Measurements from ENCODE around the gene TSPAN18.

The TSPAN18 gene

DNA sequence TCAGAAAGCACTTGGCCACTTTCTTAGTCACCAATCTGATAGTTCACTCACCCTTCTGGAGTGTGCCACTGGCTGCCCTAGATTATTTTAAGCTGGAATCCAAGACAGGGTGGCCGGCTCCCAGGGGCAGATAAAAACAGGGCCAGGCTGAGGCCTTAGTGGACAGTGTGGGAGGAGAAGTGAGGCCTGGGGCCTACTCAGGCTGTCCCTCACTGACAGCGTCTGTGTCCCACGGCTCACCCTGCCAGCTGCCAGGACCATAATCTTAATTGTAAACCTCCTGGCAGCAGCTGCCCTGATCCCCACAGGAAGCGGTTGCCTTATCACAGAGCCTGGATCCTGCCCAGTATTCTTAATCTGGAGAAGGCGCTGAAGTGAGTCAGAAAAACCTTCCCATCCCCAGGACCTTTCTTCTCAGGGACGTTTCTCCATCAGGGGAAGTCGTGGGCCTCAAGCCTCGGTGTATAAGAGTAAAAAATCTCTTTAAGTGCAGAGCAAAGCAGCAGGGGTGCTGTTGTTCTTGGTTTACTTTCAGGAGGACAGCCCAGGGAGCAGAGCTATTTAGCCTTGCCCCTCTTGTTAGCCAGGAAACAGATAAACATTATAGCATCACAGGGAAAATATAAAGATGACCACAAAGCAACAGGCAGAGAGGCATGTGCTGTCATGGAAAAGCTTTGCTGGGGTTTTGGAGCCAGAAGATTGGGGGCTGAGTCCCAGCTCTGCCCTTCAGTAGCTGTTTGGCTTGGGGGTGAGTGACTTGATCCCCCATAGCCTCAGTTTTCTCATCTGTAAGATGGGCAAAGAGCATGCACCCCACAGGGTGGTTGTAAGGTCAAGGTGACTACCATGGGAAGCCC, 39.6 kb downstream of the TSPAN18 start:
- intact Hi-C loops (cut with DNase I) = no loop called here
- no peak for DNase-seq

DNA sequence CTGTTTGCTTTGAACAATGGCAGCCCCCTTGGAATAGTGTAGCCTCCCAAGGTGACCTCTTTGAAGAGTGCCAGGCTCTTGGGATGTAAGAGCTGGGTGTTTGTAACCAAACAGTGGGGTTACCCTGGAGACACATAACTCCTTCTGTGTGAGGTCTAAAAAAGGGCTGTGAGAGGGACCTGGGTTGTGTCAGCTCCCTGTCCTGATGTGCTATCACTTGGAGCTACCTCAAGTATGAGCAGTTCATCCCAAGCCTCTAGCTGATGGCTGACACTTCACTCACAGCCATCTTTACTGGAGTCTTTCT, 40.2 kb downstream of the TSPAN18 start:
- DNase-seq = no peak
- intact Hi-C loops (cut with DNase I) = no loop called here

DNA sequence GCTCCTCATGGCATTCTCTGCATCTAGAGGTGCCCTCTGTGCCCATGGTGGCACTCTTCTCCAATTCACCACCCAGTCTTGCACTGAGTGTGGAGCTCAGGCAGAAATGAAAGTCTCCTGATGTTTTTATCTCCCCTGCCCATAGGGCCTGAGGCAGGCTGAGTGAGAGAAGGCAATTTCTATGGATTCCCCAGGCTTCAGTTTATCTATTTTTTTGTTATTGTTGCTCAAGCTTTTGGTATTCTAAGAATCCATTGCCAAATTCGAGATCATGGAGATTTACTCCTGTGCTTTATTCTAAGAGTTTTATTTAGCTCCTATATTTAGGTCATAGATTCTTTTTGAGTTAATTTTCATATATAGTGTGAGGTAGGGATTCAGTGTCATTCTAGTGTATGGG, 40.7 kb downstream of the TSPAN18 start:
- DNase-seq = no peak
- intact Hi-C loops (cut with DNase I) = no loop called here

DNA sequence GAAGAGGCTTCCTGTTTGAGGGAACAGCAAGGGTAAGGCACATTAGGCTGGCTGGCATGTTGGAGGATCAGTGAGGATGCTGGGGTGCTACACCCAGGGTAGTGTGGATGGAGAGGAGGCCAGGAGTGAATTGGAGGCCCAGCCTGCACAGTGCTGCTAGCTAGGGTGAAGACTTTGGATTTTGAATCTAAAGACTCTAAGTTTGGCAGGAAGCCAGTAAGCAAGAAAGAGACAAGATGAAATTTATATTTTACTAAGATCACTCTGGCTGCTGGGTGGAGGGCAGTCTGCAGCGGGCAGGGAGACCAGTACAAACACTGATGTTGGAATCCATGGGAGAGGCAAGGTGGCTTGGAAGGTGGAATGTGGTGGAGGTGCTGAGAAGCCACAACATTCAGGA, 43.6 kb downstream of the TSPAN18 start:
- intact Hi-C loops (cut with DNase I) = no loop called here
- DNase-seq = peak in 1 of 42 donors; percentile 18

DNA sequence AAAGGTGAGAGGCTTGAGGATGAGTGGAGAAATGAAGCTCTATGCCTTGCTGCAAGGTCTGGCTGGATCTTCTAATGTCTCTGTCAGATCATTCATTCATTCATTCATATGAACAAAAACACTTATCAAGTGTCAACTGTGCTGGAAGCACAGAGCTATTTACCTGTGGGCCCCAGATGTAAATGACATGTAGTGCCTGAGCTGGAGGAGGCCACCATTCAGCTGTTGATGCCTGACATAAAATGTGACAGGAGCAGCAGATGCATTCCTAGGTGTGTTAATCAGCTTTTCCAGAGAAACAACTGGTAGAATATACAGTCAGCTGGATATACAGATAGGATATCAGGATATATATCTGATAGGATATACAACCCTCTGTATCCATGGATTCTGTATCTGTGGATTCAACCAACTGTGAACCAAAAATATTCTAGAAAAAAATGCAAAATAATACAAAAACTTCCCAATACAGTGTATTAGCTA, 44.5 kb downstream of the TSPAN18 start:
- DNase-seq = no peak
- intact Hi-C loops (cut with DNase I) = no loop called here

DNA sequence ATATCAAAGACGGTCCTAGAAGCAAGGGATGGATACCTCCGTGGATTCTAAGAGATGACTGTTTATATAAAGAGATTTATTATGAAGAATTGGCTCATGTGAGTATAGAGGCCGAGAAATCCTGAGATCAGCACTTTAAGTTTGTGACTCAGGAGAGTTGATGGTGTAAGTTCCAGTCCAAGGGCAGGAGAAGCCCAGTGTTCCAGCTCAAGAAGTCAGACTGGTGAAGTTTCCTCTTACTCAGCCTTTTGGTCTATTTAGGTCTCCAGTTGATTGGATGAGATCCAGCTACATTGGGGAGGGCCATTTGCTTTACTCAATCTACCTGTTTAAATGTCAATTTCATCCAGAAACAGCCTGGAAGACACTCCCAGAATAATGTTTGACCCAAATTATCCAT, 45.1 kb downstream of the TSPAN18 start:
- DNase-seq = peak in 1 of 42 donors; percentile 6

DNA sequence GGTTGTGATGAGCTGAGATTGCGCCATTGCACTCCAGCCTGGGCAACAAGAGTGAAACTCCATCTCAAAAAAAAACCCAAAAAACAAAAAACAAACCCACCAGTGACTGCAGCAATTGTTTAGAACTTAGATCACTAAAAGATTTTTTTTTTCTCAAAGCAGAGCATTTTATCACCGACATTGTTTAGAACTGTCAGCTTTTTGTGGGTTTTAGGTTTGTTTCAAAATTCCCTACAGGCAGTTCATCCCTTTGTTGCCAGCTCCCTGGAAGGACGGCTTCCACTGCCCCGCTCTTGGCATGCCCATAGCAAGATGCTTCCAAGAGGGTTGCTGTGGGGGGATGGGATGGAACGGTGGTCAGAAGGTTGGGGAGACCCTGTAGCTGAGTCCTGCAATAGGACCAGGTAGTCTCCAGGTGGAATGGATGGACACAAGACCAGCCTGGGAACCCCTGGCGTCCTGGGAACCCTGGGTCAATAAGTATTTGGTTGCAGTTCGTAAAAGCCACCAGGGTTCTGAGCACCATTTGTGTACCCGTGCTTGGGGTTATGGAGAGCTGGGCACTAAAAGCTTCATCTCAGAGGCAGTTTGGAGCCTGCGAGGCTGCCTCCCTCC, 46.7 kb downstream of the TSPAN18 start:
- intact Hi-C loops (cut with DNase I) = no loop called here
- peak in 2 of 42 donors; percentile 6 to 31 for DNase-seq

More for the DNA sequence above, 45.1 kb downstream of the TSPAN18 start:
- intact Hi-C loops (cut with DNase I) = no loop called here

DNA sequence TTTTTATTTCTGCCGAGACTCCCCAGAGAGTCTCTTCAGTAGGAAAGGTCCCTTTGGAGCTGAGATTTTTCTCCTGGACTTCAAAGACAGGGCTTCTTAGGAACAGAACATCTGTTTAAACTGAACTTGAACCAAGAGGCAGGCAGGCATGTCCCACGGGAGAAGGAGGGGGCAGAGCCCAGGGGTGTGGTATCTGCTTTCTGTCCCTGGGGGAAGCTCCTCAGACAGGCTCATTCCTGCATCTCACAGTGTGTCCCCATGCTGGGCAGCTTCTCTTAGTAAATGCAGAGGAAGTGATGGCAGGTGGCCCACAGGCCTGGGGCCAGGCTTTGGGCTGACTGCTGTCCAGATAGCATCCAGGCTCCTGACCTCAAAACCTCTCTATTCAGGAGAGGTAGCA, 47.3 kb downstream of the TSPAN18 start:
- intact Hi-C loops (cut with DNase I) = no loop called here
- DNase-seq = peak in 3 of 42 donors; percentile 10 to 42 (median 19)

DNA sequence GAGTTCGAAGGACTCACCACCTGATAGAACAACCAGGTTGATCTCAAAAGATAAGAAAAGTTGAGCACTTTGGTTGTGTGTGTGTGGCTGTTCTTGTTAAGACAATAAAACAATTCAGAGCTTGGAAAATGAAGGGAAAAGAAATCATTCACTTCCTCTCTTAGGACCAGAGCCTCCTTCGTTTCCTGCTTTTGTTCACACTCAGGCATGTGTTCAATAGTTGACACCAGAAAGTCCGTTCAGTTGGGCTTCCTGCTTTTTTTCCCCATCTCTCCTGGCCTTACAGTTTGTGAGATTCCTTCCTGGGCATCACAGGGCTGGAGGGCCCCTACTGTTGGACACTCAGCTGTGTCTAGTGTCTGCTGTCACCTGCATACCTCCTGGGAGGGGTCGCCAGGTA, 48.0 kb downstream of the TSPAN18 start:
- intact Hi-C loops (cut with DNase I) = no loop called here
- DNase-seq = peak in 2 of 42 donors; percentile 0 to 9

DNA sequence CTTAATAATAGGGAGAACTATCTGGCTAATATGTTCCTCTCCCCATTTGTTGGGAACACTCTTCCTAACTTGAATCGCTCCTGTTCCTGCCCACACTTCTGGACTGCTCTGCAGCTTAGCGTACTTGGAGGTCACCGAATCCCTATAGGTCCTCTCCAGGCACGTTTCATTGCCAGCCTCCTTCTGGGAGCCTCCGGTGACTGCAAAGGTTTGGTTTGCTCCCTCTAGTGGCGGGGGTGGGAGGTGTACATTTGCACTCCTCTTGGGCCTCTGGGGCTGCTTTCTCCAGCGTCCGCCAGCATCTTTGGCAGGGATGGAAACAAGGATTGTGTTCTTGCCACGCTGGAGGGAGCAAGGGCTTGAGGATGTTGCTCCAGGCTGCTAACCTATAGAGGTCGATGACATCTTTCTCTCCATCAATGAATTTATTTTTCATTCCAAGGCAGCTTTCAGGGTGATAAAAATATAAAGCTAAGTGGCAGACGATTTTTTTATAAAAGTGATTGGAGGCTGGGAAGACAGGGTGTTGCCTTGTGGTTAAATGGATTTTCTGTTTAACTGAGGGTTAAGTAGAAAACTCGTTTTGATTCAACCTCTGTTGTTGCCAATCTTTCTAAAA, 48.7 kb downstream of the TSPAN18 start:
- intact Hi-C loops (cut with DNase I) = no loop called here
- DNase-seq = peak in 36 of 42 donors; percentile 9 to 72 (median 36)

DNA sequence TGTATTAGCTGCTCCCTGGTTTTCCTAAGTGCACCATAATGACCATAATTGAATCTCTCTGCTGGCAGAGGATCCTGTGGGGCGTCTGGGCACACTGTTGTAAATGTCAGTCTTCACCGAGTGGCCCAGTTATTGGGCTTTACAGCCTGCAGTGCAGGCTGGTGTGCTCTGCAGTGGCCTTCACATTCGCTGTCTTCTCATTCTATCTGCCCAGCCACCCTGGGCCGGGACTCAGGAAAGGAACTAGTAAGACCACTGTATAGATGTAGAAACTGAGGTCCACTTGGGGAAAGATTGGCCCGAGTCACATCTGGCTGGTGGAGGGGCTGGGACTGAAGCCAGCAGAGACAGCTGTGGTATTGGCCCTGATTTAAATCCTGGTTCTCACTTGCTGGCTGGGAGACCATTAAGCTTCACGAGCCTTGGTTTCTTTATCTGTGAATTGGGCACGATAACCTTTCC, 49.3 kb downstream of the TSPAN18 start:
- intact Hi-C loops (cut with DNase I) = no loop called here
- peak in 2 of 42 donors; percentile 6 to 27 for DNase-seq

DNA sequence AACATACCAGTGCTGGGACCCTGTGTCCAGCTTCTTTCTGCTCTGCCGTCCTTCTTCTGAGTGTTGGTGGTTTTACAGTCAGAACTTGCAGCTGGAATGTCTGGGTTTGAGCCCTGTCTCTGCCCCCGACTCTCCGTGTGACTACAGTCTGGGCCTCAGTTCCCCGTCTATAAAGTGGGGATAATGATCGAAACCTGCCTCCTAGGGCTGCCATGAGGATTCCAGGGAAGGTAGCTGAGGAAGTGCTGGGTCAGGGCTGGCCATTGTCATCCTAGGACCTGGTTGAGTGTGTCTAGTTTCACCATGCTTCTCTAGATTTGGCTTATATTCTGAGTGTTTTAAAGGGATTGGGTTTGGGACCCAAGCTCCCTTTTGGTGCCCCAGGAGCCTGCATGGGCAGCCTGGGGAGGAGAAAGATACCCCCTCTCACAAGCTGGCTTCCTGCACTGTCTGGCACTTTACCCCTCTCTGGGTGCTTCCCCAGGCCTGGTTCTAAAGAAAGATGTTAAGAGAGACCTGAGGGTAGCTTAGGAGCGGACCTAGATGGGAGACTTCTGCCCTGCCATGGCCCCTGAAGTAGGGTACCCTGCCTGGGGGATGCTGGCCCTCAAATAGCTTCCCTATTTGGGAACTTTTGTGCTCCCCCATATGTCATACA, 49.9 kb downstream of the TSPAN18 start:
- intact Hi-C loops (cut with DNase I) = no loop called here
- peak in 2 of 42 donors; percentile 3 to 27 for DNase-seq

DNA sequence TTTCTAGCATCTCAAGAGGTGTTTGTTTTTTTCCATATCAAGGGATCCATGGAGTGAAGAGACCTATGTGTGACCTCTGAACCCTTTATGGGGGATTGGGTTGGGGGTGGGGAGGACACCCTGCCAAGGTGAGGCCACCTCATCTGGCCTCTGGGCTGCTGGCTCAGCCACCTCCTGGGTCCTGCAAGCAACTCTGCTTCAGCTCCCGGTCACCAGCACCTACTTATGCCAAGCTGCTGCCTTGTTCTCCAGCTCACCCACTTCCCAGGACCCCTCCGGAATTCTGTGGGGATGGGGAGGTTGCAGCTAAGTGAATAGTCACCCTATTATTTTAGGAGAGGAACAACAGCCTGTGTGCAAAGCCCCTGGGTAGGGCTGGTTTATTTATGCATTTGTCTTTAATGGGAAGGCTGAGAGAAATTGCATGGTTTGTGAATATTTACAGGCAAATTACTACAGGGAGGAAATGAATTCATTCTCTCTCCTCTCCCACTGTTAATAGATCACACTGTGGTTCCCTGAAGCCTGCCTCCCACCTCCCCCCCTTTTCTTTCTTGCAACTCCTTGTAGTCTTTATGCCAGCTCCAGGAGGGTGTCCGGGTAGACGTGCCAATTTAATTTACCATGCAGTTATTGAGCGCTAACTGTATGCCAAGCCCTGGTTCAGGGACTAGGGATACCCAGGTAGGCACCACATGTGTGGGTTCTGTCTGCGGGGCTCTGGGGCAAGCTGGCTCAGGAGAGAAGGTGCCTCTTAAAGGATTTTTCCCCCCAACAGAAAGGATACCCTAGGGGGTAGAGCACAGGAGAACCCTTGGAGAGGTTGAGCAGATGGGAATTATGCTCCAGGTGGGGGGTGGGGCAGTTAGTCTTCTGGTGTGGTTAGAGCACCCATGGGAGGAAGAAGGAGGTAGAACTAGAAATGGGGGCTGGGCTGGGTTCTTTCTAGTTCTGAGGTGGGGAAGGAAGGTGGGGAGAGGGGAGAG, 50.7 kb downstream of the TSPAN18 start:
- peak in 1 of 42 donors; percentile 26 for DNase-seq
- intact Hi-C loops (cut with DNase I) = no loop called here

DNA sequence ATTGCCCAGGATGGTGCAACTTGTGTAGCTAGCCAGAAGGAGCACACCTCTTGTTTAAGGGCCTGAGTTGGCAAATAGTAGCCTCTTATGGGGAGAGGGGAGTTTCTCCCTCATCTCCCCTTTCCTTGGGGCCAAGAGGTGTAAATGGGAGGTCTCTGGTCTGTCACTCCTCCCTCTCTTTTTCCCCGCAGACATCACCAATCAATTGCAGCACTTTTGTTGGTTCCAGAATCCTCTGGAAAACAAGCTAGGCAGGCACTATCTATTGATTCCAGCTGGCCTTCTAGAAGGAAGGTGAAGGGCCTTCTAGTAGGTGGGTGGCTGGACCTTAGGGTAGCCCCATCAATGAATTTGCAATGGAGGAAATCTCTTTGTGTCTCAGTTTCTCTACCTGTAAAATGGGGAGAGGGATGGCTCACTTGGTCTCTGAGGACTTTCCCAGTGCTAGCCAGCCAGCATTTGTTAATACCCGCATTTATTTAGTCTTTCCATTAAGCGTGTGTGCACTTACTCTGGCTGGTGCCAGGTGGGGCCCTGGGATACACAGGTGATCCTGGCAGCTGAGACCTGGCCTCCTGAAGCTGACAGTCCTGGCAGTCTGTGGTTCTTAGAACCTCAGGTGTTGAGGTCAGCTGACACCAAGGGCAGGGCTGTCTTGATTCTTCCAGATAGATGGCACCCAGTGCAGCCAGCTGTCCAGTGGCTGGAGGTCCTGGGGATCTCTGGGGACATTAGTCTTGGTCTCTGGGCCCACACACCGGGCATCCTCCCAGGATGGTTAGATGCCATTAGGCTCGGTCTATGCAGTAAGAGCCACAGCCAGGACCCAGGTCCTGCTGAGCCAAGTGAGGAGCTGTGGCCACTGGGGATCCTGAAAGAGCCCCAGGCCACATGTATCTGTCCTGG, 51.7 kb downstream of the TSPAN18 start:
- DNase-seq = peak in 1 of 42 donors; percentile 23
- intact Hi-C loops (cut with DNase I) = no loop called here

DNA sequence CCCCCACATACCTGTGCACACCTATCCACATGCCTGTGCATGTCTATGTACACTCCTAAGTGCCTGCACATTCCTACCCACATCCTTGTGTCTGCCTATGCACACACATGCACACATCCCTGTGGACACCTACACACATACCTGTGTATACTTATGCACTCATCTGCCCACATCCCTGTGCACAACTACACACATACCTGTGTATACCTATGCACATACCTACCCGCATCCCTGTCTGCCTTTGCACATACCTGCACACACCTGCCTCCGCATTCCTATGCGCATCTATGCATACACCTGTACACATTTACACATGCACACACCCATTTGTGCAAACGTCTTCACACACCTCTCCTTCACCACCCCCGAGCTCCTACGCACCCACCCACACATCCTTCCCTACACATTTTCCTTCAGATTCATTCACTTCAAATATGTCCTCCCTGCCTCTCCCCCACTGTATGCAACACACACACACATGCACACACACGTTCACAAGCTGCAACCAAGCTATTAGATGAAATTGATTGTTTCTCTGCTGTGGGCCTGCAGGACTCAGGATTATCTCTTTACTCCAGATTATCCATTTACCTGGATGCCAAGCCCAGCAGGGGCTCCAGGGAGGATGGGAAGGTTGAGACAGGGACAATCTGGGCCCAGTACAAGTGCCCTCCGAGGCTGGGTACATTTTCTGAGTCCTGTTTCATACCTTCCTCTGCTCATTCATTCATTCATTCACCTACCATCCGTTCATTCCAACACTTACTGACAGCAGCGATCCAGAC, 53.2 kb downstream of the TSPAN18 start:
- peak in 1 of 42 donors; percentile 31 for DNase-seq
- intact Hi-C loops (cut with DNase I) = no loop called here

DNA sequence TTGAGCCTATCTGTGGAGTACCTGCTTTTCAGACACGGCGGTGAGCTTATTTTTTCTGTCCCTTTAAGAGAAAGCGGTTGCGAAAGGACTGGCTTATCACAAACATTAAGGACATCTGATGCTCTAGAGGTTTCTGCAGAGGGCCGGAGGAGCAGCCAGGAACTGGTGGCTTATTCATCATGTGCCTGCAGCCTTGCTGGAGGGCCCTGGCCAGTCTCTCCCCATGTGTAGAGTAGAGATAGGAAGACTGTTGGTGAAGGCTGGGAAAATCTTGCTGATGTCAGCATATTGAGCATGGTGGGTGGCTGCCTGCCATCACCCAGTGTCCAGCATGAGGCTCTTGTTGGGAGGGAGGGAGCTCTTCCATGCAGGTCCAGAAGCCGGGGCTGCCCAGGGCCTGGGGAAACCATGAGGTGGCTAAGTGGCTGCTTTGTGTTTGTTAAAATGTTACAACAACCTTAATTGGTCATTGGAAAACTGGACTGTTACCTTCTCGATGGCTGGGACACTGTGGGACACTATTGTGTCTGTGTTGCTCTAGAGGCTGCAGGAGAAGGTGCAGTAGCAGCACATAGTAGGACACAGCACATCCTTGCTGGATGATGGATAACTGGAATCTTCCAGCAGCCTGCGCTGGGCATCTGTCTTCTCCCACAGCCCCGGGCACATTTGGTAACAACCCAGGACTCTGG, 54.3 kb downstream of the TSPAN18 start:
- DNase-seq = peak in 1 of 42 donors; percentile 19

More for the DNA sequence above, 54.3 kb downstream of the TSPAN18 start:
- intact Hi-C loops (cut with DNase I) = no loop called here

Data from head of caudate nucleus (tissue), 42 donors.